ENCODE data around the gene KDM4B.

Gene KDM4B

GRCh38 chr19:5050067-5050656 lies 81.2 kb downstream of the KDM4B start:
- no peak for DNase-seq (ENCODE audit: low spot score)

GRCh38 chr19:5050905-5051304 lies 82.0 kb downstream of the KDM4B start:
- no peak for DNase-seq (ENCODE audit: low spot score)

GRCh38 chr19:5051619-5052018 lies 82.7 kb downstream of the KDM4B start:
- DNase-seq (ENCODE audit: low spot score): no peak

- DNase-seq (ENCODE audit: low spot score): no peak
Observed at GRCh38 chr19:5052515-5052914, 83.6 kb downstream of the KDM4B start.

- DNase-seq (ENCODE audit: low spot score): no peak
Observed at GRCh38 chr19:5052945-5053485, 84.1 kb downstream of the KDM4B start.

GRCh38 chr19:5053661-5054060 lies 84.7 kb downstream of the KDM4B start:
- no peak for DNase-seq (ENCODE audit: low spot score)

GRCh38 chr19:5054551-5055456 lies 85.9 kb downstream of the KDM4B start:
- no peak for DNase-seq (ENCODE audit: low spot score)

GRCh38 chr19:5055457-5055776 lies 86.5 kb downstream of the KDM4B start:
- no peak for DNase-seq (ENCODE audit: low spot score)

- no peak for DNase-seq (ENCODE audit: low spot score)
Observed at GRCh38 chr19:5057860-5058259, 88.9 kb downstream of the KDM4B start.

GRCh38 chr19:5058521-5059212 lies 89.8 kb downstream of the KDM4B start:
- no peak for DNase-seq (ENCODE audit: low spot score)

GRCh38 chr19:5059213-5059574 lies 90.3 kb downstream of the KDM4B start:
- DNase-seq (ENCODE audit: low spot score): no peak

GRCh38 chr19:5059793-5060192 lies 90.9 kb downstream of the KDM4B start:
- no peak for DNase-seq (ENCODE audit: low spot score)

- no peak for DNase-seq (ENCODE audit: low spot score)
Observed at GRCh38 chr19:5062195-5062594, 93.3 kb downstream of the KDM4B start.

GRCh38 chr19:5062799-5063198 lies 93.9 kb downstream of the KDM4B start:
- DNase-seq (ENCODE audit: low spot score): no peak

- no peak for DNase-seq (ENCODE audit: low spot score)
Observed at GRCh38 chr19:5063873-5064645, 95.1 kb downstream of the KDM4B start.

GRCh38 chr19:5064896-5065295 lies 96.0 kb downstream of the KDM4B start:
- DNase-seq (ENCODE audit: low spot score): no peak

- DNase-seq (ENCODE audit: low spot score): no peak
Observed at GRCh38 chr19:5065663-5066093, 96.8 kb downstream of the KDM4B start.

- DNase-seq (ENCODE audit: low spot score): no peak
Observed at GRCh38 chr19:5066768-5067167, 97.9 kb downstream of the KDM4B start.

- DNase-seq (ENCODE audit: low spot score): no peak
Observed at GRCh38 chr19:5067678-5068077, 98.8 kb downstream of the KDM4B start.

GRCh38 chr19:5068233-5069072 lies 99.5 kb downstream of the KDM4B start:
- no peak for DNase-seq (ENCODE audit: low spot score)

- no peak for DNase-seq (ENCODE audit: low spot score)
Observed at GRCh38 chr19:5070331-5070730, 101.4 kb downstream of the KDM4B start.

All from SW480 (cell line).